HG03135 (cell line): ENCODE measurements around the gene RAD51B.
"Not testable (repeated sequence)": the region's sequence is repeated elsewhere in the genome, so short reads cannot be mapped to it uniquely, and the experiment has no call there.

ENCODE experiments used
- ATAC-seq: cut with Tn5 transposase; IDR thresholded peaks from one replicate; pipeline ENCODE4 v1.9.1; 2021; ENCODE audit warnings: mild to moderate bottlenecking, moderate library complexity; ENCODE audit not compliant: unreplicated experiment

RAD51B gene

GRCh38 chr14:67819563-67820421, at the start of gene RAD51B:
Gene RAD51B (plus strand): TSS chr14:67819779.
- ATAC-seq, result peak; percentile 59

GRCh38 chr14:67773844-67774377, 45.7 kb upstream of the RAD51B start:
- no peak for ATAC-seq

- no peak for ATAC-seq
These were observed 42.8 kb upstream of the RAD51B start for GRCh38 chr14:67776653-67777322.

- no peak for ATAC-seq
These were observed 40.8 kb upstream of the RAD51B start for GRCh38 chr14:67778792-67779191.

- ATAC-seq, result no peak
These were observed 37.5 kb upstream of the RAD51B start for GRCh38 chr14:67782090-67782489.

- ATAC-seq, result no peak
These were observed 35.2 kb upstream of the RAD51B start for GRCh38 chr14:67784244-67784823.

GRCh38 chr14:67785270-67786109, 34.1 kb upstream of the RAD51B start:
- no peak for ATAC-seq

- no peak for ATAC-seq
These were observed 31.9 kb upstream of the RAD51B start for GRCh38 chr14:67787673-67788072.

- no peak for ATAC-seq
These were observed 20.8 kb upstream of the RAD51B start for GRCh38 chr14:67798731-67799130.

GRCh38 chr14:67800743-67801142, 18.8 kb upstream of the RAD51B start:
- no peak for ATAC-seq

- ATAC-seq, result no peak
These were observed 13.3 kb upstream of the RAD51B start for GRCh38 chr14:67806246-67806645.

GRCh38 chr14:67814821-67815220, 4.8 kb upstream of the RAD51B start:
- ATAC-seq, result no peak

GRCh38 chr14:67815573-67816225, 3.9 kb upstream of the RAD51B start:
- no peak for ATAC-seq

- ATAC-seq, result peak; percentile 84
These were observed 3.1 kb upstream of the RAD51B start, which contains the start of gene ZFYVE26 for GRCh38 chr14:67816326-67817002. Gene ZFYVE26 (minus strand): TSS chr14:67816590. CDS start chr14:67815963, 627 bp downstream.

GRCh38 chr14:67817750-67818438, 1.7 kb upstream of the RAD51B start:
- no peak for ATAC-seq

GRCh38 chr14:67818476-67818875, 1.1 kb upstream of the RAD51B start:
- ATAC-seq, result not testable (repeated sequence)

- ATAC-seq, result no peak
These were observed 921 bp downstream of the RAD51B start for GRCh38 chr14:67820428-67820971.

- ATAC-seq, result no peak
These were observed 1.5 kb downstream of the RAD51B start for GRCh38 chr14:67821121-67821520.

GRCh38 chr14:67831113-67831512, 11.5 kb downstream of the RAD51B start:
- ATAC-seq, result no peak
